ENCODE data around the gene HECA. TPM values are rescaled to one million over a fixed set of nuclear protein-coding genes. Genes with fewer than 3 reads are reported as not detected.

The HECA gene
- total RNA-seq, 2 donors from 2014 or later = 5.6 to 6.0 TPM

DNA sequence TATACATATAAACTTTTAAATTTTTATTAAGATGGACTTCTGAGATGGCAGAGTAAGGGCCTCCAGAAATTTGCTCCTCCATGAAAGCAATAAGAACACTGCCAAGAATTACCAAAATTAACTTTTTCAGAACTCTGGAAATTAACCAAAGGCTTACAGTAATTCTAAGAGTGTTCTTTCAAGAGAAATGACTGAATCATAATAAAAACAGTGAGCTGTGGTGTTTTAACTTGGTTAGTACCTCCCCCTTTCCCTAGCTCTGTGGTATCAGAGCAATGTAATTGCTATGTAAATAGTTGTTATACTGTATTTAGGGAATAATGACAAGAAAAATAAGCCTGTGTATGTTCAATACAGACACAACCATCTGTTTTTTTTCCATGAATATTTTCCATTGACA, 19.0 kb downstream of the HECA start:
- Mint-ChIP-seq H3K4me1 (peaks cover 13% of the 10 kb centered on the region), H3K9me3 (no peaks in the 10 kb centered on the region), H3K4me3 (no peak overlapping the region), H3K36me3 (ENCODE audit: low read depth) (peaks cover 2% of the 10 kb centered on the region), H3K27me3 (ENCODE audit: insufficient read depth) (no peaks in the 10 kb centered on the region), H3K27ac (no peak overlapping the region)
- H3K9me3 ChIP-seq (ENCODE audit: control insufficient read depth, low read length) = no peaks in the 10 kb centered on the region
- H3K4me3 ChIP-seq (ENCODE audit: low read length) = no peak overlapping the region
- no peak overlapping the region for H3K27ac ChIP-seq (ENCODE audit: low read depth, low read length)
- no peaks in the 10 kb centered on the region for H3K27me3 ChIP-seq (ENCODE audit: control insufficient read depth, insufficient read depth, low read length, poor library complexity, severe bottlenecking)
- no peaks in the 10 kb centered on the region for H3K36me3 ChIP-seq (ENCODE audit: control insufficient read depth, insufficient read depth, low read length)
- no peak overlapping the region for H3K9ac ChIP-seq (ENCODE audit: extremely low read depth, low read length, poor library complexity, severe bottlenecking)
- TF ChIP-seq, protein P1, sequence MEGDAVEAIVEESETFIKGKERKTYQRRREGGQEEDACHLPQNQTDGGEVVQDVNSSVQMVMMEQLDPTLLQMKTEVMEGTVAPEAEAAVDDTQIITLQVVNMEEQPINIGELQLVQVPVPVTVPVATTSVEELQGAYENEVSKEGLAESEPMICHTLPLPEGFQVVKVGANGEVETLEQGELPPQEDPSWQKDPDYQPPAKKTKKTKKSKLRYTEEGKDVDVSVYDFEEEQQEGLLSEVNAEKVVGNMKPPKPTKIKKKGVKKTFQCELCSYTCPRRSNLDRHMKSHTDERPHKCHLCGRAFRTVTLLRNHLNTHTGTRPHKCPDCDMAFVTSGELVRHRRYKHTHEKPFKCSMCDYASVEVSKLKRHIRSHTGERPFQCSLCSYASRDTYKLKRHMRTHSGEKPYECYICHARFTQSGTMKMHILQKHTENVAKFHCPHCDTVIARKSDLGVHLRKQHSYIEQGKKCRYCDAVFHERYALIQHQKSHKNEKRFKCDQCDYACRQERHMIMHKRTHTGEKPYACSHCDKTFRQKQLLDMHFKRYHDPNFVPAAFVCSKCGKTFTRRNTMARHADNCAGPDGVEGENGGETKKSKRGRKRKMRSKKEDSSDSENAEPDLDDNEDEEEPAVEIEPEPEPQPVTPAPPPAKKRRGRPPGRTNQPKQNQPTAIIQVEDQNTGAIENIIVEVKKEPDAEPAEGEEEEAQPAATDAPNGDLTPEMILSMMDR (conservative IDR thresholded peaks at IDR 0.05) = no peak
- H3K4me1 ChIP-seq (ENCODE audit: control insufficient read depth, insufficient read depth, low read length) = no peaks in the 10 kb centered on the region
- DNase-seq = no peak

DNA sequence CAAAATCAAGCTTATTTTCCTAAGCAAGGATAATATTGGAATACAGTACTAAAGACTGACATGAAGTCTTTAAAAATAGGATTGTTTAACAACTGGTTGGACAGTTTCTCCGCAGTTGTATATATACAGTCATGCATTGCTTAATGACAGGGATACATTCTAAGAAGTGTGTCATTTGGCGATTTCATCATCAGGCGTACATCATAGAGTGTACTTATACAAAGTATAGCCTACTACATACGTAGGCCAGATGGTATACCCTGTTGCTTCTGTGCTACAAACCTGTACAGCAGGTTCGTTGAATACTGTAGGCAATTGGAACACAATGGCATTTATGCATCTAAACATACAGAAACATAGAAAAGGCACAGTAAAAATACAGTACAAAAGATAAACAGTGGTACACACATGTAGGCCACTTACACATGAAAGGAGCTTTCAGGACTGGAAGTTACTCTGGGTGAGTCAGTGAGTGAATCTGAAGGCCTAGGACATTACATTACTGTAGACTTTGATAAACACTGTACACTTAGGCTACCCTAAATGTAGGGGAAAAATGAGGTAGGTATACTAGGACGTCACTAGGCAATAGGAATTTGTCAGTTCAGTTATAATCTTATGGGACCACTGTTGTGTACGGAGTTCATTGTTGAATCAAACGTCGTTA, 20.1 kb downstream of the HECA start:
- no peaks in the 10 kb centered on the region for H3K27me3 ChIP-seq (ENCODE audit: control insufficient read depth, insufficient read depth, low read length, poor library complexity, severe bottlenecking)
- no peak overlapping the region for H3K9ac ChIP-seq (ENCODE audit: extremely low read depth, low read length, poor library complexity, severe bottlenecking)
- no peak for DNase-seq
- Mint-ChIP-seq H3K4me1 (peaks cover 3% of the 10 kb centered on the region), H3K27ac (no peak overlapping the region), H3K36me3 (ENCODE audit: low read depth) (peaks cover 2% of the 10 kb centered on the region), H3K4me3 (no peak overlapping the region), H3K27me3 (ENCODE audit: insufficient read depth) (no peaks in the 10 kb centered on the region), H3K9me3 (no peaks in the 10 kb centered on the region)
- no peak overlapping the region for H3K4me3 ChIP-seq (ENCODE audit: low read length)
- H3K4me1 ChIP-seq (ENCODE audit: control insufficient read depth, insufficient read depth, low read length) = no peaks in the 10 kb centered on the region
- TF ChIP-seq, protein P1 (conservative IDR thresholded peaks at IDR 0.05) = no peak
- H3K36me3 ChIP-seq (ENCODE audit: control insufficient read depth, insufficient read depth, low read length) = no peaks in the 10 kb centered on the region
- no peaks in the 10 kb centered on the region for H3K9me3 ChIP-seq (ENCODE audit: control insufficient read depth, low read length)
- 94 to 97% methylated on average over 5 to 9 of the region's 9 CpGs for WGBS, 2 experiments (ENCODE audit: insufficient coverage in 1 of 2, insufficient read length in 1 of 2)
- no peak overlapping the region for H3K27ac ChIP-seq (ENCODE audit: low read depth, low read length)

DNA sequence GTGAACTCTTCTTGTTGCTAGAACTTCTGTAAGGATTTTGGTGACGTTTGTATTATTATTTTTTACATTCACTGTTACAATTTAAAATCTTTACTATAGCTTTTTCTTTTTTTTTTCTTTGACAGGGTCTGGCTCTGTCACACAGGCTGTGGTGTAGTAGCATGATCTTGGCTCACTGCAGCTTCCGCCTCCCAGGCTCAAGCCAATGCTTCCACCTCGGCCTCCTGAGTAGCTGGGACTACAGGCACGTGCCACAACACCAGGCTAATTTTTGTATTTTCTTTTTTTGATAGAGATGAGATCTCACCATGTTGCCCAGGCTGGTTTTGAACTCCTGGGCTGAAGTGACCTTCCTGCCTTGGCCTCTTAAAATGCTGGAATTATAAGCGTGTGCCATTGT, 21.2 kb downstream of the HECA start:
- H3K4me1 Mint-ChIP-seq = peaks cover 3% of the 10 kb centered on the region
- Histone ChIP-seq H3K9me3 (ENCODE audit: control insufficient read depth, low read length) (no peaks in the 10 kb centered on the region), H3K9ac (ENCODE audit: extremely low read depth, low read length, poor library complexity, severe bottlenecking) (no peak overlapping the region), H3K4me1 (ENCODE audit: control insufficient read depth, insufficient read depth, low read length) (no peaks in the 10 kb centered on the region), H3K27ac (ENCODE audit: low read depth, low read length) (no peak overlapping the region), H3K36me3 (ENCODE audit: control insufficient read depth, insufficient read depth, low read length) (no peaks in the 10 kb centered on the region), H3K27me3 (ENCODE audit: control insufficient read depth, insufficient read depth, low read length, poor library complexity, severe bottlenecking) (no peaks in the 10 kb centered on the region), H3K4me3 (ENCODE audit: low read length) (no peak overlapping the region)
- 92 to 94% methylated on average over 4 of the region's 5 CpGs for WGBS, 2 experiments (ENCODE audit: insufficient coverage in 1 of 2, insufficient read length in 1 of 2)
- DNase-seq = no peak
- TF ChIP-seq, protein P1 (conservative IDR thresholded peaks at IDR 0.05) = no peak
- no peak overlapping the region for H3K4me3 Mint-ChIP-seq
- H3K27ac Mint-ChIP-seq = no peak overlapping the region
- no peaks in the 10 kb centered on the region for H3K27me3 Mint-ChIP-seq (ENCODE audit: insufficient read depth)
- H3K9me3 Mint-ChIP-seq = no peaks in the 10 kb centered on the region
- peaks cover 2% of the 10 kb centered on the region for H3K36me3 Mint-ChIP-seq (ENCODE audit: low read depth)
